PC-9 (cell line): Measurements from ENCODE around the gene SLC8A3.

Experiments used
- EZH2 ChIP-seq: fragments of 200-600 bp; sonication (generic); IDR thresholded peaks from 2 replicates; pipeline ENCODE4 v1.8.0; 2017; ENCODE audit warnings: antibody characterized with exemption, low read depth
- TF ChIP-seq, protein P1 (sequence below): fragments of 200-600 bp; sonication (generic); conservative IDR thresholded peaks from 2 replicates; pipeline ENCODE4 v1.6.1; 2017; ENCODE audit warnings: mixed run types, antibody characterized with exemption, mild to moderate bottlenecking, moderate library complexity

DNA sequence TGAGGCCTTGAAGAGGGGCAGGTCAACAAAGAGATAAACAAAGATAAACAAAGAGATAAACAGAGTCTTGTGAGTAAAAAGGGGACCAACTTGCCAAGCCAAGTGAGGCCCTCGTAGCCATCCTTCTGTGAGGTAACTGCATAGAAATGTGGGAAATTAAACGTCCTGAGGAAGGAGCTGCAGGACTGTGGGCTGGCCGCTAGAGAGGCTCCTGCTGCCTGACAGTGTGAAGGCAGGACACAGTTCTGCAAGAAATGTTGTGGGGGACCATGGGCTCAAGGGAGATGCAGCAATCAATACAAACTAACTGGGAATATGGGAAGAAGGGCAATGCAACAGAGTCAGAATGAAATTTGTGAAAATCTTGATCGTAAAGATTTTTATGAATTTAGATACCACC is 91.9 kb downstream of the SLC8A3 start:
- TF ChIP-seq, protein P1, sequence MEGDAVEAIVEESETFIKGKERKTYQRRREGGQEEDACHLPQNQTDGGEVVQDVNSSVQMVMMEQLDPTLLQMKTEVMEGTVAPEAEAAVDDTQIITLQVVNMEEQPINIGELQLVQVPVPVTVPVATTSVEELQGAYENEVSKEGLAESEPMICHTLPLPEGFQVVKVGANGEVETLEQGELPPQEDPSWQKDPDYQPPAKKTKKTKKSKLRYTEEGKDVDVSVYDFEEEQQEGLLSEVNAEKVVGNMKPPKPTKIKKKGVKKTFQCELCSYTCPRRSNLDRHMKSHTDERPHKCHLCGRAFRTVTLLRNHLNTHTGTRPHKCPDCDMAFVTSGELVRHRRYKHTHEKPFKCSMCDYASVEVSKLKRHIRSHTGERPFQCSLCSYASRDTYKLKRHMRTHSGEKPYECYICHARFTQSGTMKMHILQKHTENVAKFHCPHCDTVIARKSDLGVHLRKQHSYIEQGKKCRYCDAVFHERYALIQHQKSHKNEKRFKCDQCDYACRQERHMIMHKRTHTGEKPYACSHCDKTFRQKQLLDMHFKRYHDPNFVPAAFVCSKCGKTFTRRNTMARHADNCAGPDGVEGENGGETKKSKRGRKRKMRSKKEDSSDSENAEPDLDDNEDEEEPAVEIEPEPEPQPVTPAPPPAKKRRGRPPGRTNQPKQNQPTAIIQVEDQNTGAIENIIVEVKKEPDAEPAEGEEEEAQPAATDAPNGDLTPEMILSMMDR = peak; percentile 42; the same call in 1 of the 2 replicates
- no peak for TF ChIP-seq EZH2
